ENCODE measurements around the gene WNT7A. TPM values are rescaled to one million over a fixed set of nuclear protein-coding genes. Genes with fewer than 3 reads are reported as not detected.

The WNT7A gene
- total and polyA plus RNA-seq, 4 donors: not detected

DNA sequence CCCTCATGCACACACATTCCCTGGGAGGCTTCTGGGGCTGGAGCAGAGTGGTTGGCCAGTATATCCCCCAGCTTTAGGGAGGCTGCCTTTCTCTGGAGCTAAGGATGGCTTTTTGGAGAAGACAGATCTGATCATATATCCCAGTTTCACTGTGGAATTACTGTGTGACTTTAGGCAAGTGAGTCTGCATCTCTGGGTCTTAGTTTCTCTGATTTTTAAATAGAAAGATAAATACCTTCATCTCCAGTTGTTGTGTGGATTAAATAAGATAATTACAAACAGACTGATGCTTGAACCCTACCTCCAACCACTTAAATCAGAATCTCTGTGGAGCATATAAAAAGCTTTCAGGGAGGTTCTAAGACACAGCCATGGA, 11.1 kb upstream of the WNT7A start:
- Histone ChIP-seq H3K9ac (ENCODE audit: low read depth in 1 of 2, low read length in 2 of 2) (no peak overlapping the region), H3K27ac (ENCODE audit: low read depth in 1 of 2, low read length in 2 of 2) (no peak overlapping the region), H3K4me1 (ENCODE audit: control insufficient read depth in 4 of 4, insufficient read depth in 4 of 4, low read length in 3 of 4) (peaks cover 1 to 7% (median 4%) of the 10 kb centered on the region in 4 donors), H3K4me3 (ENCODE audit: low read depth in 1 of 3, low read length in 3 of 3) (no peak overlapping the region), H3K36me3 (ENCODE audit: control insufficient read depth in 4 of 4, insufficient read depth in 3 of 4, low read depth in 1 of 4, low read length in 3 of 4) (no peaks in the 10 kb centered on the region), H3K9me3 (ENCODE audit: control insufficient read depth in 4 of 4, low read length in 3 of 4) (no peaks in the 10 kb centered on the region), H3K27me3 (ENCODE audit: control insufficient read depth in 4 of 4, insufficient read depth in 4 of 4, low read length in 3 of 4) (no peaks in the 10 kb centered on the region)
- TF ChIP-seq HNF4A (conservative IDR thresholded peaks at IDR 0.05) (no peak), GABPA (IDR thresholded peaks at IDR 0.05 in 1 of 2, conservative IDR thresholded peaks at IDR 0.05 in 1 of 2) (no peak), RXRA (IDR thresholded peaks at IDR 0.05) (no peak), HNF4G (IDR thresholded peaks at IDR 0.05) (no peak), RAD21 (IDR thresholded peaks at IDR 0.05) (no peak), NR2F2 (IDR thresholded peaks at IDR 0.05) (no peak), FOXA1 (IDR thresholded peaks at IDR 0.05) (no peak), YY1 (IDR thresholded peaks at IDR 0.05) (no peak), JUND (IDR thresholded peaks at IDR 0.05) (no peak), FOXA2 (IDR thresholded peaks at IDR 0.05) (no peak)
- TF ChIP-seq, protein P1, sequence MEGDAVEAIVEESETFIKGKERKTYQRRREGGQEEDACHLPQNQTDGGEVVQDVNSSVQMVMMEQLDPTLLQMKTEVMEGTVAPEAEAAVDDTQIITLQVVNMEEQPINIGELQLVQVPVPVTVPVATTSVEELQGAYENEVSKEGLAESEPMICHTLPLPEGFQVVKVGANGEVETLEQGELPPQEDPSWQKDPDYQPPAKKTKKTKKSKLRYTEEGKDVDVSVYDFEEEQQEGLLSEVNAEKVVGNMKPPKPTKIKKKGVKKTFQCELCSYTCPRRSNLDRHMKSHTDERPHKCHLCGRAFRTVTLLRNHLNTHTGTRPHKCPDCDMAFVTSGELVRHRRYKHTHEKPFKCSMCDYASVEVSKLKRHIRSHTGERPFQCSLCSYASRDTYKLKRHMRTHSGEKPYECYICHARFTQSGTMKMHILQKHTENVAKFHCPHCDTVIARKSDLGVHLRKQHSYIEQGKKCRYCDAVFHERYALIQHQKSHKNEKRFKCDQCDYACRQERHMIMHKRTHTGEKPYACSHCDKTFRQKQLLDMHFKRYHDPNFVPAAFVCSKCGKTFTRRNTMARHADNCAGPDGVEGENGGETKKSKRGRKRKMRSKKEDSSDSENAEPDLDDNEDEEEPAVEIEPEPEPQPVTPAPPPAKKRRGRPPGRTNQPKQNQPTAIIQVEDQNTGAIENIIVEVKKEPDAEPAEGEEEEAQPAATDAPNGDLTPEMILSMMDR (IDR thresholded peaks at IDR 0.05; ENCODE audit: low read depth, low read length, missing input control): no peak
- TF ChIP-seq, protein P2, sequence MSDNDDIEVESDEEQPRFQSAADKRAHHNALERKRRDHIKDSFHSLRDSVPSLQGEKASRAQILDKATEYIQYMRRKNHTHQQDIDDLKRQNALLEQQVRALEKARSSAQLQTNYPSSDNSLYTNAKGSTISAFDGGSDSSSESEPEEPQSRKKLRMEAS (IDR thresholded peaks at IDR 0.05): no peak
- TF ChIP-seq, protein P3, sequence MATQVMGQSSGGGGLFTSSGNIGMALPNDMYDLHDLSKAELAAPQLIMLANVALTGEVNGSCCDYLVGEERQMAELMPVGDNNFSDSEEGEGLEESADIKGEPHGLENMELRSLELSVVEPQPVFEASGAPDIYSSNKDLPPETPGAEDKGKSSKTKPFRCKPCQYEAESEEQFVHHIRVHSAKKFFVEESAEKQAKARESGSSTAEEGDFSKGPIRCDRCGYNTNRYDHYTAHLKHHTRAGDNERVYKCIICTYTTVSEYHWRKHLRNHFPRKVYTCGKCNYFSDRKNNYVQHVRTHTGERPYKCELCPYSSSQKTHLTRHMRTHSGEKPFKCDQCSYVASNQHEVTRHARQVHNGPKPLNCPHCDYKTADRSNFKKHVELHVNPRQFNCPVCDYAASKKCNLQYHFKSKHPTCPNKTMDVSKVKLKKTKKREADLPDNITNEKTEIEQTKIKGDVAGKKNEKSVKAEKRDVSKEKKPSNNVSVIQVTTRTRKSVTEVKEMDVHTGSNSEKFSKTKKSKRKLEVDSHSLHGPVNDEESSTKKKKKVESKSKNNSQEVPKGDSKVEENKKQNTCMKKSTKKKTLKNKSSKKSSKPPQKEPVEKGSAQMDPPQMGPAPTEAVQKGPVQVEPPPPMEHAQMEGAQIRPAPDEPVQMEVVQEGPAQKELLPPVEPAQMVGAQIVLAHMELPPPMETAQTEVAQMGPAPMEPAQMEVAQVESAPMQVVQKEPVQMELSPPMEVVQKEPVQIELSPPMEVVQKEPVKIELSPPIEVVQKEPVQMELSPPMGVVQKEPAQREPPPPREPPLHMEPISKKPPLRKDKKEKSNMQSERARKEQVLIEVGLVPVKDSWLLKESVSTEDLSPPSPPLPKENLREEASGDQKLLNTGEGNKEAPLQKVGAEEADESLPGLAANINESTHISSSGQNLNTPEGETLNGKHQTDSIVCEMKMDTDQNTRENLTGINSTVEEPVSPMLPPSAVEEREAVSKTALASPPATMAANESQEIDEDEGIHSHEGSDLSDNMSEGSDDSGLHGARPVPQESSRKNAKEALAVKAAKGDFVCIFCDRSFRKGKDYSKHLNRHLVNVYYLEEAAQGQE (IDR thresholded peaks at IDR 0.05): no peak
- TF ChIP-seq, protein P4, sequence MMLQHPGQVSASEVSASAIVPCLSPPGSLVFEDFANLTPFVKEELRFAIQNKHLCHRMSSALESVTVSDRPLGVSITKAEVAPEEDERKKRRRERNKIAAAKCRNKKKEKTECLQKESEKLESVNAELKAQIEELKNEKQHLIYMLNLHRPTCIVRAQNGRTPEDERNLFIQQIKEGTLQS (IDR thresholded peaks at IDR 0.05): no peak
- DNase-seq (ENCODE audit: low spot score): no peak

DNA sequence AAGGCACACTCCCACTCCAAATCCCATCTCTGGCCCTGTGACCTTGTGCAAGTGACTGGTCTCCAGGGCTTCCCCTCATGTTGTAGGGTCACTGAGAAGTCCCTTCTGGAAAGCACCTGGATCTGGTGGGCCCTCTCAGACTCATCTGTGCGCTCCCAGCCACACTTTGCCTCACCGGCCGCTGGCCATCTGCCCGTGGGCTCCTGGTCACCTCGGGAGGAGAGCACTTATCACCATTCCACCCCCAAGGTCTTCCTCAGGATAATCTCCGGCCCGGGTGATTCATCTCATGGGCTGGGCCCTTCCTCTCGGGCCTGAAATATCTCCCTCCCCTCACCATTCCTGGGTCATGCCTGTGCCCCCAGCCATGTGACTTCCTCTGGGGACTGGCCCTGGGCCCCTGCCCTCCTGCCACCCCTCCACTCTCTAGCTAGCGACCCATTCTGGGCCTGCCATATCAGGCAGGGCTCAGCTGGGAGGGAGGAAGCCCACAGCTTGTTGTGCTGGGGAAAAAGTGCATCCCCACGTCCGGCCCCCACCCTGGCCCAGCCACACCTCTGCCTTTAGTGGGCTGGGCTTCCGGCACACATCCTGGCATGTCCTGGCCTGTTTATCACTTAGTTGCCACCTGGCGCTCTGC, 10.6 kb upstream of the WNT7A start:
- no peaks in the 10 kb centered on the region for H3K27me3 ChIP-seq (ENCODE audit: control insufficient read depth in 4 of 4, insufficient read depth in 4 of 4, low read length in 3 of 4)
- DNase-seq (ENCODE audit: low spot score): no peak
- TF ChIP-seq EGR1 (IDR thresholded peaks at IDR 0.05; ENCODE audit: low read depth in 2 of 2) (no peak), RXRA (IDR thresholded peaks at IDR 0.05) (no peak), JUND (IDR thresholded peaks at IDR 0.05) (no peak), TAF1 (conservative IDR thresholded peaks at IDR 0.05) (no peak), HNF4A (conservative IDR thresholded peaks at IDR 0.05) (no peak), FOXA1 (IDR thresholded peaks at IDR 0.05) (no peak), NR2F2 (IDR thresholded peaks at IDR 0.05) (no peak), YY1 (IDR thresholded peaks at IDR 0.05) (no peak)
- TF ChIP-seq, protein P1 (IDR thresholded peaks at IDR 0.05; ENCODE audit: low read depth, low read length, missing input control): no peak
- TF ChIP-seq, protein P2 (IDR thresholded peaks at IDR 0.05): no peak
- no peak overlapping the region for H3K4me3 ChIP-seq (ENCODE audit: low read depth in 1 of 3, low read length in 3 of 3)
- H3K9ac ChIP-seq (ENCODE audit: low read depth in 1 of 2, low read length in 2 of 2): no peak overlapping the region
- WGBS: 61% methylated on average over 13 of the region's 13 CpGs
- no peak overlapping the region for H3K27ac ChIP-seq (ENCODE audit: low read depth in 1 of 2, low read length in 2 of 2)
- no peaks in the 10 kb centered on the region for H3K36me3 ChIP-seq (ENCODE audit: control insufficient read depth in 4 of 4, insufficient read depth in 3 of 4, low read depth in 1 of 4, low read length in 3 of 4)
- no peaks in the 10 kb centered on the region for H3K9me3 ChIP-seq (ENCODE audit: control insufficient read depth in 4 of 4, low read length in 3 of 4)
- peaks cover 0 to 4% (median 1%) of the 10 kb centered on the region in 4 donors for H3K4me1 ChIP-seq (ENCODE audit: control insufficient read depth in 4 of 4, insufficient read depth in 4 of 4, low read length in 3 of 4)

Measured in liver (tissue), 9 donors.